Measurements from ENCODE around the gene ADCK1.
"Not testable (repeated sequence)": the region's sequence is repeated elsewhere in the genome, so short reads cannot be mapped to it uniquely, and the experiment has no call there.

DNA sequence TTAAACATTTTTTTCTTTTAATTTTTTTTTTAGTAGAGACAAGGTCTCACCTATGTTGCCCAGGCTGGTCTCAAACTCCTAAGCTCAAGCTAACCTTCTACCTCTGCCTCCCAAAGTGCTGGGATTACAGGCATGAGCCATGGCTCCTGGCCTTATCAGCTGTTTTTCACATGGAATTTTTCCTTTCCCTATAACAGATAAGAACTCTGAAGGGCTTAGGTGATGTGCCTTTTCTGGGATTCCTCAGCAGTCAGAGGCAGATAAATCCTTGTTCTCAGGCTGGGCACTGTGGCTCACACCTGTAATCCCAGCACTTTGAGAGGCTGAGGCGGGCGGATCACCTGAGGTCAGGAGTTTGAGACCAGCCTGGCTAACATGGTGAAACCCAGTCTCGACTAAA lies 6.7 kb upstream of the ADCK1 start:
- TF ChIP-seq CTCF (IDR thresholded peaks at IDR 0.05); EZH2 (IDR thresholded peaks at IDR 0.05; ENCODE audit: borderline replicate concordance, insufficient read depth, low read depth, low read length, poor library complexity, severe bottlenecking): not testable (repeated sequence)

Measured in B cell (primary cell).